ENCODE results near the gene DNAJC25.
A peak's percentile ranks its signal among the peaks of the same experiment; 100 is the strongest.
"Not testable (repeated sequence)": the region's sequence is repeated elsewhere in the genome, so short reads cannot be mapped to it uniquely, and the experiment has no call there.

Gene DNAJC25

DNA sequence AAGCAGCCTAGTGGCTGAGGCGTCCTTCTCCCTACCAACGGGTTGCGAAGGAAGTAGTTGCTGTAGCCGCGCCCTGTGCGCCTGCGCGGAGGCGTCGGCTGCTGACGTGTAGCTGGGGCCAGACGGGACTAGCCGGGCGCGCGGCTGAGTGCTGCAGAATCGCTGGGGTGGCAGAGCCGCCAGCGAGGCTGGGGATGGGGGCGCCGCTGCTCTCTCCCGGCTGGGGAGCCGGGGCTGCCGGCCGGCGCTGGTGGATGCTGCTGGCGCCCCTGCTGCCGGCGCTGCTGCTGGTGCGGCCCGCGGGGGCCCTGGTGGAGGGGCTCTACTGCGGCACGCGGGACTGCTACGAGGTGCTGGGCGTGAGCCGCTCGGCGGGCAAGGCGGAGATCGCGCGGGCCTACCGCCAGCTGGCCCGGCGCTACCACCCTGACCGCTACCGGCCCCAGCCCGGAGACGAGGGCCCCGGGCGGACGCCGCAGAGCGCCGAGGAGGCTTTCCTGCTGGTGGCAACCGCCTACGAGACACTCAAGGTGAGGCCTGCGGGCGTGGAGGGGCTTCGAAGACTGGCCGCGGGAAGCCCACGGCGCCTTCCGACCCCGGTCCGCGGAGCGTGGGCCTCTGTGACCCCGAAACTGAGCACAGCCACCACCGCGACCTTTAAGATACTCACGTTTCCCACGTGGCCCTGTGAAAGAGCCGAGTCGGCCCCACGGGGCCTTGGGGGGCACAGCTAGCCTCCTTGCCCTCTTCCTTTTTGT, at the start of gene DNAJC25:
Gene DNAJC25, plus strand, starts transcription at position 121 of the 758 bp plus-strand sequence. Its CDS starts 74 bp downstream, at position 195.
- peak; percentile 97 for DNase-seq

DNA sequence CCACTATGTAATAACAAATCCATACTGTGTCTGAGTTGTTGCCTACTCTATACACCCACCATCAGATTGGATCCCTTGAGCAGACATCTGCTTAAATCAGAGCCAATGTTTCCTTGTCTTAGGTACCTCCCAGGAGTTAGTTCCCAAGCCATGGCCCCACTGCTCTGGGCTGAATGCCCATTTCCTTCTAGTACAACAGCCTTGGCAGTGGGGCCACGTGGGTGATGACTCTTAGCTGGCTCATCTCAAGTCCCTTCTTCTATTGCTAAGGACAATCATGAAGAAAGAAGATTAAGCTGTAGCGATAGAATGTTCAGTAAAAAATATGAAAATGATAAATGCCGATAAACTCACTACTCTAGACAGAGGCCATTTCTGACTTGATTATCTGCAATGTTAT, 48.2 kb upstream of the DNAJC25 start:
- DNase-seq, result no peak

DNA sequence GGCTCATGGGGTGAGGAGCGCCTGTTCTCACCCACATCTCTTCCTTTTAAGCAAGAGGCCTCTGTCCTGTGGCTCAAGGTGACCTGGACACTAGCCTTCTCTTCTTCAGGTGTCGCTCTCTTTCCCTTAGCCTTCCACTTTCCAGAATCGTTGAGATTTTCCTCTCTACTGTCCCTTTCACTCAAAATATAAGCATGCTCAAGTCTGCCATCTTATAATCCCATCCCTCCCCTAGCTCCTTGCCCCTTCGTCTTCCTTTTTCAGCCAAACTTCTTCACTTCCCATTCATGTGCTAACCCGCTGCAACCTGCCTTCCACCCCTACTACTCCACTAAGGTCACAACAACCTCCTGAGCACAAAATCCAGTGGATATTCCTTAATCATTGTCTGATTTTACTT, 44.8 kb upstream of the DNAJC25 start:
- DNase-seq, result no peak

DNA sequence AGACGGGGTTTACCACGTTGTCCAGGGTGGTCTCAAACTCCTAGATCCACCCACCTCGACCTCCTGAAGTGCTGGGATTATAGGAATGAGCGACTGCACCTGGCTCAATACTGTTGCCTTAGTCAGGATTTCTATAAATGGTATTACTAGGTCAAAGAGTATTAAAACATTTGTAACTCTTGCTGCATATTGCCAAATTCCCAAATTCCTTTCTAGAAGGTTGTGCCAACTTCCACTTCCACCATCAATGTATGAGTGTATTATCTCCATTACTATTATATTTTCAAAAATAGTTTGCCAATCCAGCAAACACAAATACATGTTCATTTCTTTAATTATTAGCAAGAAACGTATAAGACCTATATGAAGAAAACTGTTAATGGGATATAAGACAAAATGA, 42.3 kb upstream of the DNAJC25 start:
- DNase-seq, result no peak

DNA sequence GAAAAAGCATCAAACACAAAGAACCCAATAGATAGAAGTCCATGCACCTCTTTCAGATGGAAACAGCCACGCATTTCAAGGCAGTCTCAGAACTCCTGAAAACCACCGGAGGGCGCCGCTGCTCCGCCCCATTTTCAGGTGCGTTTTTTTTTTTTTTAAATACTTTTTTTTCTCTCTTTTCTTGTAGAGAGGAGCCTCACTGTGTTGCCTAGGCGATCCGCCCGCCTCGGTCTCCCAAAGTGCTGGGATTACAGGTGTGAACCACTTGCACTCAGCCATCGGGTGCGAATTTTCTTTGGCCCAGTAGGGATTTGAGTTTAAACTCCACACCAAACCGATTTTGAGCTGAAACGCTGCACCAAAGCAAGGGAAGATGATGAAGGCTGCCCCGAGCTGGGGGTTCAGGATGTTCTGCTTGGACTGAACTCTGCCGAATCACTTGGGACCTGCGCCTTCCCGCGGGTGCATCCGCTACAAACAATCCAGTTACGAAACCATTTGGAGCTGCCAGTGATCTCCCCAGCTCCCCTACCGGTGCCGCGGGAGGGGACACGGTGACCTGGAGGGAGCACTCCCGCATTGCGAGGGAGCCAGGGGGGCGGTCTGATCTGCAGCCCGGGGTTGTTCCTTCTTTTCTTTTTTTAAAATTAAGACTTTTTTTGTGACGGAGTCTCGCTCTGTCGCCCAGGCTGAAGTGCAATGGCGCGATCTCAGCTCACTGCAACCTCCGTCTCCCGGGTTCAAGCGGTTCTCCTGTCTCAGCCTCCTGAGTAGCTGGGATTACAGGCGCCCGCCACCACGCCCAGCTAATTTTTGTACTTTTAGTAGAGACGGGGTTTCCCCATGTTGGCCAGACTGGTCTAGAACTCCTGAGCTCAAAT, 33.0 kb upstream of the DNAJC25 start:
- peak; percentile 18 for DNase-seq

DNA sequence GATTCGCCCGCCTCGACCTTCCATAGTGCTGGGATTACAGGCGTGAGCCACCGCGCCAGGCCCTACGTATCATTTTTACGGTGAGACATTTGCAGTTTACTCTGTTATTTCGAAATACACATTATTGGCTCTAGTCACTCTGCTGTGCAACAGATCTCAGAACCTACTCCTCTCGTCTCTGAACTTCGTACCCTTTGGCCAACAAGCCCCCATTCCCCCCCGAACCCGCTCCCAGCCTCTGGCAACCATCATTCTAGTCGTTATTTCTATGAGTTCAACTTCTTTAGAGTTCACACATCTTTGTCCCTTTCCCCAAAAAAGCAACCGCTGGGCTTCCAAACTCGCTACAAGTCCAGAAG, 32.4 kb upstream of the DNAJC25 start:
- DNase-seq, result no peak

DNA sequence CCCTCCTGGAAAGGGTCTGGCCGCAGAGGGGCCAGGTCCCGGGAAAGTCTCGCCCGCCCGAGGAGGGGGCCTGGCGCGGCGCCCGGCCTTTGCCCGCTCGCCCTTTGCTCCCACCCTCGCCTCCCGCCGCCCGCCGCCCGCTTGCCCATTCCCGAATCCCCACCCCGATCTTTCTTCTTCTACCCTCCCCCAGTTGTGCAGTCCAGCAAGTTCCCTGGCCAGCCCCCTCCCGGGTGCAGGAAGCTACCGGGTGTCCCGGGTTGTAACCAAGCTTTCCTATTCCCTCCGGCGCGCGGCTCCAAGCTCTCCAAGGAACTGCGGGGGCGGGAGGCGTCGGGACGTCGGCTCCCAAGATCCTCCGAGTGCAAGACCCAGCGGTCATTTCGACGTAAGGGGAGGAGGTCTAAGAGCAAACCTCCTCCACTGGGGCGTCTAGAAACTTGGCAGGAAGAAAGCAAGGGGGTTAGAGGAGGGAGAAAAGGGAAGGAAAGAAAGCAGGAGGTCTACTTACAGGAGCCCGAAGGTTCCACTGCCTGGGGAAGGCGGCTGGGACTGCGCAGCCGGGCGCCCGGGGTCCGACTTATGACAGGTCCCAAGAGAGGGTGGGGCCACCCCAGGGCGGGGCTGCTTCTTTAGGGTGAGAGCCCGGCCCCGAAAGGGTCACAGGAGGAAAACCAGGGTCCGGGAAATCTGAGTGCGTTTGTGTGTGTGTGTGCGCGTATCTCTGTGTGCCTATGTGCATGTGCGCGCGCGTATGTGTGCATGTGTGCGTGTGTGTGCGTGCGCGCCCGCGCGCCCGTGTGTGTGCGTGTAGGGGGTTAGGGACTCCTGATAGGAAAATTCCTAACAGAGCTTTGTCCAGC, 31.8 kb upstream of the DNAJC25 start, which contains the start of gene PTGR1:
Gene PTGR1, minus strand, starts transcription at position 556 of the 863 bp plus-strand sequence. CDS start 2,225 bp downstream, outside the sequence.
- DNase-seq, result peak; percentile 63

DNA sequence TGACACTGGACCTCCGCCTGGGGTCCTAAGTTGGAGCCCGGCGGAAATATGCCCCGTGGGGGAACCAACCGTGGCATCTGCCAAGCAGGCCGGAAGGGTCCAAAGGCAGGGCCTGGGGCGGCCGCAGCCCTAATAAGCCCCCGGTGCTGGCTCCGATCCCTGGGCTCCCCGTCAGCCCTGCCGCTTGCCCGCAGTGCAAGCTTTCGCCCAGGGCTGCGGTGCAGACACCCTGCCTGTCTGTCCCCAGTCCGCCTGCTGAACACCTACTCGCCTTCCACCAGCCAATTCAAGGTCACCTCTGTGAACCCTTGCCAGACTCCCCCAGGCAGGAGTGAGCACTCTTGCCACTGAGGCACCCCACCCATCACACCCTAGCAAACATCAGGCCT, 31.2 kb upstream of the DNAJC25 start:
- no peak for DNase-seq

DNA sequence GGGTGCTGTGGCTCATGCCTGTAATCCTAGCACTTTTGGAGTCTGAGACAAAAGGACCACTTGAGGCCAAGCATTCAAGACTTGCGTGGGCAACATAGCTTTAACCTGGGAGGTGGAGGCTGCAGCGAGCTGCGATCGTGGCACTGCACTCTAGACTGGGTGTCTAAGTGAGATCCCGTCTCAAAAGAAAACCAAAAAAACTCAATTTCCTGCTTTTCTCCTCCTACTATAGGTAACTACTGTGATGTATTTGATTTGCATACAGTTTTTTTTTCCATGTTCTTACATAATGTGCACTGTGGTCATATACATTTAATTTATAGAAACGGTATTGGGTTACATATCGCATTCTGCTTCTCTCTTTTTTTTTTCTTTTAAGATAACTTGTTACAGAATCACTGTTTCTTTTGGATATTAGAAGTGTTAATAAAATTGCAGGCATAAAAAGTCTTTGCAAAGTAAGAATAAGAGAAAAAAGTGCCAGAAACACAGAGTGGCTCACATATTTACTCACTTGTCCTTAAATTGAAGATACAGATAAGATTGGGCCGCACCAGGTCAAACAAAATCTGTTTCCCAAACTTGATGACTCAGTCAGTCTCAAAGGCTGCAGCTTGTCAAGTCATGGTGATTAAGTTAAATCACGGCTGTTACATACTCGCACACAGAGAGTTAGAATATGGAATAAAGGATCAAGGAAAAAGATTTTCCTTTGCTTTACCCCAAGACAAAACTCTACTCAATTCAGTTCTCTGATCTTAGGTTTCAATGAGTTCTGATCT, 29.7 kb upstream of the DNAJC25 start:
- DNase-seq, result no peak

DNA sequence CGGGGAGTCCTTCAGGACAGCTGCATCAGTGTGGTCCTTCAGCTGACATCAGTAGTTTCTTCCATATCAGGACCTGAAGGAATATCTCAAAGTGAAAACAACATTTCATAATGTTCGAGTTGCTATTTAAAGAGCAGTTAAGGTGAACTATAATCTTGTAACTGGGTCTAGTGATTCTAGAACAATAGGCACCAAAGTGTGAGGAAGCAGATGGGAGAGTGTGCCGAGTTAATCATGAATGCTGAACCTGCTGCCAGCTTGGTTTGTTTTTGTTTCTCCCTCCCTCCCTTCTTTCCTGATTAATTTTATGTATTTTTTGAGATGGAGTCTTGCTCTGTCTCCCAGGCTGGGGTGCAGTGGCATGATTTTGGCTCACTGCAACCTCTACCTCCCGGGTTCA, 28.1 kb upstream of the DNAJC25 start:
- no peak for DNase-seq

DNA sequence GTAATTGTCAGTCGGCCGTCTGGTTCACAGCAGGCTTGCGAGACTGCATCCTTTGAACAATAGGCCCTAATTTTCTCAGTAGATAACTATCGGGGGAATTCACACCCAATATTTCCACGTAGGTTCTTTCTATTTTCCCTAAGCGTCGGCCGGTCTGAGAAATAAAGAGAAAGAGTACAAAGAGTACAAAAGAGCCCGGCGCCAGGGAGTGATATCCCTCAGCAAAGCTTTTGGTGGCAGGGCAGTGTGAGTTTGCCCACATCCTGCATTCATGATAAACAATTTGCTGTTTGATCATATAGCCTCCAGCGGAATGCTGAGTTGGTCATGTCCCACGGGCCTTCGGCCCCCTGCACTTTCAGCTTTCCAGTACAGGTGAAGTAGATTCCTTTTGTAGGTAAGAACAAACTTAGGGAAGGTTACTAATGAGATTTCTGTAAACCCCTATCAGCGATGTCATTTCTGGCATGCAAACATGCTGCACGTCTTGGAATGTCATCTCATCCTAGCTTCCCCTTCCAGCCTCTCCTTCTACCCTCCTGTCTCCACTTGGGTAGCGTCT, 27.0 kb upstream of the DNAJC25 start:
- no peak for DNase-seq

DNA sequence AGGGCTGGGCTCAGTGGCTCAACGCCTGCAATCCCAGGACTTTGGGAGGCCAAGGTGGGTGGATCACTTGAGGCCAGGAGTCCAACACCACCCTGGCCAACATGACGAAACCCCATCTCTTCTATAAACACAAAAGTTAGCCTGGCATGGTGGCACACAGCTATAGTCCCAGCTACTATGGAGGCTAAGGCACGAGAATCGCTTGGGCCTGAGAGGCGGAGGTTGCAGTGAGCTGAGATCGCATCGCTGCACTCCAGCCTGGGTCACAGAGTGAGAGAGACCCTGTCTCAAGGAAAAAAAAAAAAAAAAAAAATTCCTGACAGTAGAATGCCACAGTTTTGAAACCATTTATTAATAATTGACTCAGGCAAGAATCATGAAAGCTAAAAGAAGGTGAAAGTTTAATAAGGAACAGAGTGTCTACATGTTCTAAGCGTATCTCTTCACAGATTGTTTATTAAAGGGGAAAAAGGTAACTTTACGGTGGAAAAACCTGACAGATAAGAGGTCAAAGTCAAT, 26.0 kb upstream of the DNAJC25 start:
- DNase-seq, result no peak

DNA sequence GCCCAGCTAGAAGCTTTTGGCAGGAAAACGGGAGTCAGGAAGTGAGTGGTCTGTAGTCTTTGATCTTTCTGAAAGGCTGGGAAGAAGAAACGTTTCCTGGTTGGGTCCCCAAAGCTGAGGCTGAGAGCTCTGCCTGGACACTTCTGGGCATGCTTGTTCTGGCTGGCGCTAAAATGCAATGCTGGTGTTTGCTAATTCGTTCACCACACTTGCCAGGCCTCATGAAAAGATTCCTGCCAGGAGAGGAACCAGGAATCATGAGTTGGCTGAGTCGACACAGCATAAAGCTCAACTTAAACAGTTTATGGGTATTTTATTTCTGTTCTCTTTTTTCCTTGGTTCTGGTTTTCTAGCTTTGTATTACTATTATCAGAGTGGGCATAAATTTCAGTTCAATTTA, 21.0 kb upstream of the DNAJC25 start:
- no peak for DNase-seq

DNA sequence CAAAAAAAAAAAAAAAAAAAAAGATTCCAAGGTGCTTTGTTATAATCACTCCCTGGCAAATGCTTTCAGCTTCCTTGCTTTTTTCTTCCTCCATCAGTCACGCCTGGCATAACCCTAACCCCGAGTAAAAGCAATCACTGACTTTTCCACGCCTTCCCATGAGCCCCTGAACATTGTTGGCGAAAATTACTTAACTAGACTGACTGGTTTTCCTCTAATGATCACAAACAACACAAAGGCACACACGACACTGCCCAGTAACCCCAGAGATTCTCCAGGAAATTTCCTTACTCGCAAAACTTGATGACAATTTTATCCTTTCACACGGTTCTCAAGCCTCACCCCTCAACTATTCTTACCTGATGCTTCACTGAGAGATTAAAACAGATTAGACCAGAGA, 20.3 kb upstream of the DNAJC25 start:
- DNase-seq, result no peak

DNA sequence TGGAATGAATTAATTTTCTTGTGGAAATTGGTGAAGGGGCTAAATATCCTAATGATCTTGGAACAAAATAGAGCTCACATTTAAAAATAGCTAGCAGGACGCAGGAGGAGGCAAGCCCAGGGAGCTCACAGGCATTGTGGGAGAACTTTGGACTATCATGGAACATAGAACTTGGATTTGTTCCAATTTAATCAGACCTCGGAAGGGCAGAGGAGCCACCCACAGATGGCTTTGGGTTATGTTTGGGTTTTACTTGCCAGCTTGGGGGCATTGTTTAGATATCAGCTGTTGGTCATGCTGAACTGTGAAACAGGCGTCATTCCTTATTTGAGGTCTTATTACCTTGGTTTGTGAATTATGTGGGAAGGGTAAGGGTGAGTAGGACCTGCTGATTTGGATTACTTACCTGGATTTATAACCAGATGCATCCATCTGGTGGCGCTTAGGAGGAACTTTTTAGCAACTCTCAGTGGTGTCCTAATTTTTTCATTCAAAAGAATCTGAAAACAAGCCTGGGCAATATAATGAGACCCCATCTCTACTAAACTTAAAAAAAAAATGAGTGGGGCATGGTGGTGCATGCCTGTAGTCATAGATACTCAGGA, 17.6 kb upstream of the DNAJC25 start:
- DNase-seq, result no peak

DNA sequence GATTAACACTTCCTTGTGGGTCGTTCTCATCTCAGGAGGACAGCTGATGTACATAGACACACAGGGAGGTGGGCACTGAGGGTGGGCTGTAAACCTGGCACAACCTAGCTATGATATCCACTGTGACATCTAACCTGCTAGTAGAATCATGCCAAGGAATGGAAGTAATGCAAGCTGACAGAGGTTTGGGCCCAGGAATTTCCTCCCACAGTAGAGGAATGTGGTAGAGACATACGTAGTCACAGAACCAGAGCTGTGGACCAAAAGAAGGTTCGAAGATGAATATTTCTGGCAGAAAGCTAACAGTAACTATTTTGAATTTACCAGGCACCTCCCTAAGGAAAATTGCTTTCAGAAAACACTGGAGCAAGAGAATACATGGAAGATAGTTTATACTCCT, 15.2 kb upstream of the DNAJC25 start:
- DNase-seq, result no peak

DNA sequence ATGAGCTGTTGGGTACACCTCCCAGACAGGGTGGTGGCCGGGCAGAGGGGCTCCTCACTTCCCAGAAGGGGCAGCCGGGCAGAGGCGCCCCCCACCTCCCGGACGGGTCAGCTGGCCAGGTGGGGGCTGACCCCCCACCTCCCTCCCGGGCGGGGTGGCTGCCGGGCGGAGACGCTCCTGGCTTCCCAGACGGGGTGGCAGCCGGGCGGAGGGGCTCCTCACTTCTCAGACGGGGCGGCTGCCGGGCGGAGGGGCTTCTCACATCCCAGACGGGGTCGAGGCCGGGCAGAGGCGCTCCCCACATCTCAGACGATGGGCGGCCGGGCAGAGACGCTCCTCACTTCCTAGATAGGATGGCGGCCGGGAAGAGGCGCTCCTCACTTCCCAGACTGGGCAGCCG, 13.8 kb upstream of the DNAJC25 start:
- DNase-seq, result not testable (repeated sequence)

DNA sequence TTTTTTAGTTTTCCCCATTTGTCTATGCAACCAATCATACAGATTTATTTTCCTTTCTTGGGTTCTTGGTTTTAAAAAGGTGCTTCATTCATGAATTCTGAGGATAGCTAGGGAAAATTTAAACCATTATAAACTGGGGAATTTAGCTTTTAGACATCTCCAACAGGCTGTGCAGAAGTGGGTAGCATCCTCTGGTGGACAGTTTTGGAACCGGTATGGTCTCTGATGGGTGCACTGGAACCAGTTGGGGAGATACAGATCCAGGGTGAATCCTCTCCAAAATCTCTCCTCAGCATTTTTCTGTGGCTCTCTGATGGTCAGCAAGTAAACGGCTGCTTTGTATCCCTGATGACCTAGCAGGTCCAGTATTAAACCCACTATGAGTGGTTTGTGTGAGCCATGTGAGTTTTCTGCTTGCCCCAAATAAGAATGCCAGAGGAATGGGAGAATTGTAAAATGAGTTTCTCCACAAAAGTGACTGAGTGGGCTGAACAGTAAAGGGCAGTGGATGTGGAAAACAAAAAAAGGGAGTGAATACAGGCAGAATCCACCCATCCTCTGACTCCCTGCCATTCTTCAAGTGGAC, 9.1 kb upstream of the DNAJC25 start:
- DNase-seq, result no peak

DNA sequence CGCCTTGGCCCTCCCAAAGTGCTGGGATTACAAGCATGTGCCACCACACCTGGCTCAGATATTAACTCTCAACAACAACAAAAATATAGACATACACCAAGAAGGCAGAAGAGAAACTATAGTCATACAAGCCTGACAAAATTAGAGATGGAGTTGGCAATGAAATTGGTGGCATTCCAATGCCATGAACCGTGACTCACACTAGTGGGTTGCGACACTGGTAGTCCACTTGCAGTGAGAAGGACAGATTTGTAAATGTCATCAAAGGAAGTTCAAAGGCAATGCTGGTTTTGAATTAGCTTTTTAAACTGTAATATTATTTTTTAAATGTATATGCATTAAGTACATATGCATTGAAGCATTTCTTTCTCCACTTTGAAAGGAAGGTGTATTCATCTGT, 8.5 kb upstream of the DNAJC25 start:
- no peak for DNase-seq

DNA sequence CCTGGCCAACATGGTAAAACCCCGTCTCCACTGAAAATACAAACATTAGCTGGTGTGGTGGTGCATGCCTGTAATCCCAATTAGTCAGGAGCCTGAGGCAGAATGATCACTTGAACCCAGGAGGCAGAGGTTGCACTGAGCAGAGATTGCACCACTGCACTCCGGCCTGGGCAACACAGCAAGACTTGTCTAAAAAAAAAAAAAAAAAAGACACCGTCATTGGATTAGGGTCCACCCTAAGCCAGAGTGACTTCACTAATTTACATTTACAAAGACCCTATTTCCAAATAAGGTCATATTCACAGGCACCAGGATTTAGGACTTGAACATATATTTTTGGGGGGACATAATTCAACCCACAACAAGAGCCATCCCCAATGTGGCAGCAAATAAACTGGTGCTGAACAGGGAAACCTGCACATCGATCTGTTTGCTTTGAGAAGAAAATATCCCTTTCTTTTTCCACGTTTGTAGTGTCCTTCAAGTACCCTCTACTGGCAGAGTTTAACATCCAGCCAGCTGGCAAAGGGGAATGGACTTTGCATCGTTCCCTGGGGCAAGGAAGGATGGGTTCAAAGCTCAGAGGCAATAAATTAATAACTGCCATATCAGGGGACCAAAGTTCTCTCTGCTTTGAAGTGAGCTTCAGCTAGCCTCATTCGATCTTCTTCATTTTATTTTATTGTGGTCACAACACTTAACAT, 3.7 kb upstream of the DNAJC25 start:
- no peak for DNase-seq

Measured in amniotic stem cell (primary cell).